K562 (cell line): ENCODE results near the gene NXNL2. TPM values are rescaled to one million over a fixed set of nuclear protein-coding genes. Genes with fewer than 3 reads are reported as not detected.

Experiments
- ATAC-seq: fragments of 200-7000 bp; cut with Tn5 transposase; 3 replicates; pipeline ENCODE4 v1.9.1; 2020; ENCODE audit warnings: moderate library complexity
- BruUV-seq: library from RNA; stranded (reverse); fragments of 400-500 nt; replicated peaks from 2 replicates; lab custom pipeline; 2021; lab: Mats Ljungman, UMichigan
- CTCF ChIA-PET: fragments of 300-600 bp; formaldehyde crosslinking; extraction: SDS; loops from one replicate; lab custom pipeline; 2021; ENCODE audit warnings: low intra/inter-chr PET ratio; lab: Yijun Ruan, JAX
- POLR2A ChIA-PET: fragments of 300-600, 350-650 bp; sonication (Branson Sonifier 250); formaldehyde crosslinking; extraction: SDS; loops from one replicate; lab custom pipeline; 2021; ENCODE audit warnings: antibody characterized with exemption, inconsistent platforms; lab: Yijun Ruan, JAX
- DNase-seq, 4 experiments: peaks; one replicate each; pipeline versions ENCODE4 v3.0.0 to v3.0.0-alpha.2; 2011 to 2018; ENCODE audit warnings: low spot score in 3 of 4, mixed read lengths in 3 of 4; ENCODE audit errors: extremely low read depth in 1 of 4
- FAIRE-seq: peaks from 2 replicates; lab custom pipeline; 2011; peaks lifted over from hg19 to GRCh38; lab: Jason Lieb, UNC
- H2AFZ ChIP-seq: 2 replicates; pipeline ENCODE4 v1.6.0; 2011; ENCODE audit warnings: low read depth, low read length, control low read depth, inconsistent platforms
- H3K27ac ChIP-seq: fragments of 200-600 bp; 3 replicates; pipeline ENCODE4 v1.8.0; 2011; ENCODE audit warnings: low read depth, mild to moderate bottlenecking, control low read depth, inconsistent platforms, low read length, moderate library complexity, mixed read lengths; ENCODE audit errors: extremely low read depth
- H3K27me3 ChIP-seq, 2 experiments: fragments of 300-600 bp in 1 of 2; 2 replicates in 1 of 2; 3 replicates in 1 of 2; pipeline versions ENCODE4 v1.6.0 to v1.8.0; 2011; ENCODE audit warnings: inconsistent platforms in 2 of 2, low read length in 2 of 2, mild to moderate bottlenecking in 1 of 2, mixed read lengths in 1 of 2, moderate library complexity in 1 of 2; ENCODE audit not compliant: control insufficient read depth in 2 of 2, insufficient read depth in 2 of 2
- H3K36me3 ChIP-seq: fragments of 300-600 bp; 3 replicates; pipeline ENCODE4 v1.8.0; 2011; ENCODE audit warnings: mild to moderate bottlenecking, low read length, inconsistent platforms; ENCODE audit not compliant: control insufficient read depth, insufficient read depth
- H3K4me1 ChIP-seq, 2 experiments: fragments of 200-600 bp in 1 of 2; replicated peaks in 1 of 2; 2 replicates in 1 of 2; 3 replicates in 1 of 2; pipeline versions ENCODE4 v1.5.1 to v1.8.0; 2011; ENCODE audit warnings: inconsistent platforms in 2 of 2, low read length in 2 of 2, mild to moderate bottlenecking in 1 of 2, mixed read lengths in 1 of 2, moderate library complexity in 1 of 2; ENCODE audit not compliant: control insufficient read depth in 2 of 2, insufficient read depth in 2 of 2
- H3K4me2 ChIP-seq: 2 replicates; pipeline ENCODE4 v1.6.1; 2011; ENCODE audit warnings: low read length, control low read depth, inconsistent platforms, mixed read lengths; ENCODE audit not compliant: insufficient read depth
- H3K4me3 ChIP-seq: fragments of 200-600 bp; sonication (generic), shearing (Covaris generic); 2 replicates; pipeline ENCODE4 v1.5.1; 2016; ENCODE audit warnings: control low read depth, inconsistent platforms
- H3K79me2 ChIP-seq: fragments of 200-600 bp; 3 replicates; pipeline ENCODE4 v1.8.0; 2011; ENCODE audit warnings: low read length, inconsistent platforms; ENCODE audit not compliant: control insufficient read depth, insufficient read depth
- H3K9ac ChIP-seq, 2 experiments: 2 replicates each; pipeline versions ENCODE4 v1.6.0 to v1.6.1; 2011; ENCODE audit warnings: low read depth in 2 of 2, low read length in 2 of 2, control low read depth in 1 of 2, inconsistent platforms in 1 of 2, mild to moderate bottlenecking in 1 of 2, mixed read lengths in 1 of 2; ENCODE audit not compliant: insufficient read depth in 1 of 2
- H3K9me1 ChIP-seq: one replicate; pipeline ENCODE4 v1.6.0; 2011; ENCODE audit warnings: inconsistent platforms, mild to moderate bottlenecking, low read length, moderate library complexity; ENCODE audit not compliant: control insufficient read depth, insufficient read depth
- H3K9me3 ChIP-seq: replicated peaks from 2 replicates; pipeline ENCODE4 v1.5.1; 2011; ENCODE audit warnings: low read depth, low read length, inconsistent platforms; ENCODE audit not compliant: control insufficient read depth, insufficient read depth
- H4K20me1 ChIP-seq: replicated peaks from 2 replicates; pipeline ENCODE4 v1.6.1; 2011; ENCODE audit warnings: low read length, inconsistent platforms, mixed read lengths; ENCODE audit not compliant: control insufficient read depth, insufficient read depth
- CXXC5 ChIP-seq: fragments of 250-450 bp; sonication (Bioruptor Pico); IDR thresholded peaks from 2 replicates; pipeline ENCODE4 v1.8.0; 2022; ENCODE audit warnings: inconsistent platforms, mild to moderate bottlenecking, moderate library complexity
- DMBX1 ChIP-seq: fragments of 250-450 bp; sonication (Bioruptor Pico); IDR thresholded peaks from 2 replicates; pipeline ENCODE4 v1.8.0; 2022; ENCODE audit warnings: inconsistent platforms, mild to moderate bottlenecking, moderate library complexity, borderline replicate concordance
- HCFC1 ChIP-seq: IDR thresholded peaks from 2 replicates; pipeline ENCODE4 v1.6.1; 2012; ENCODE audit warnings: low read depth, low read length, improper control_type of control experiment
- SREBF2 ChIP-seq: sonication (generic); formaldehyde crosslinking; IDR thresholded peaks from 2 replicates; pipeline ENCODE4 v1.4.0; 2020; ENCODE audit warnings: mild to moderate bottlenecking, missing genetic modification reagents
- STAT5A ChIP-seq: IDR thresholded peaks from 2 replicates; pipeline ENCODE4 v1.6.1; 2012; ENCODE audit warnings: low read length, inconsistent platforms, borderline replicate concordance
- TBL1XR1 ChIP-seq, 2 experiments: IDR thresholded peaks; 2 replicates each; pipeline ENCODE4 v1.6.1; 2012; ENCODE audit warnings: improper control_type of control experiment in 2 of 2, low read length in 2 of 2, mild to moderate bottlenecking in 1 of 2
- YBX1 ChIP-seq: fragments of 450-650 bp; IDR thresholded peaks from 2 replicates; pipeline ENCODE4 v1.7.1; 2016; ENCODE audit warnings: mild to moderate bottlenecking
- ZNF184 ChIP-seq: sonication (generic); formaldehyde crosslinking; IDR thresholded peaks from 2 replicates; pipeline ENCODE4 v1.5.0; 2020; ENCODE audit warnings: missing genetic modification reagents
- WGBS: fragments of 100-300 bp; shearing (Covaris generic); methylation state at CpG from one replicate; pipeline ENCODE4 v1.1.6; 2016; ENCODE audit warnings: low coverage, mixed read lengths; ENCODE audit not compliant: insufficient coverage; ENCODE audit errors: missing lambda C conversion rate; 5-methylcytosine and 5-hydroxymethylcytosine counted together
- in situ Hi-C: fragments of 300-500 bp; cut with MboI; formaldehyde crosslinking; loops from 4 replicates; pipeline ENCODE4 v1.15.0; 2018; ENCODE audit warnings: inconsistent platforms, mixed read lengths
- intact Hi-C: fragments of 100-400 bp; cut with micrococcal nuclease; formaldehyde crosslinking; loops from 2 replicates; pipeline ENCODE4 v1.14.2; 2022
- polyA plus RNA-seq, 8 experiments: library from polyadenylated mRNA; depleted of rRNA in 4 of 8; stranded (reverse) in 5 of 8; unstranded in 3 of 8; fragments of >200 nt; fragmentation: Nextera tagmentation in 2 of 8; fragmentation: Illumina TruSeq in 1 of 8; extraction: Ambion mirVana in 2 of 8; extraction: Trizol in 1 of 8; gene quantifications; 2 replicates each; pipeline versions ENCODE4 v1.2.1 to v1.2.3, GENCODE V29; 2011 to 2014; ENCODE audit warnings: inconsistent platforms in 1 of 8, missing spikeins in 1 of 8
- total RNA-seq, 7 experiments: library from RNA; depleted of rRNA in 6 of 7; stranded (reverse); fragments of >200 nt in 6 of 7; fragmentation: Illumina TruSeq in 2 of 7; extraction: Trizol in 2 of 7; gene quantifications; 2 replicates each; pipeline versions ENCODE4 v1.2.1 to v1.2.3, GENCODE V29; 2011 to 2021; ENCODE audit warnings: low replicate concordance in 1 of 7
- TF ChIP-seq, protein P1 (sequence below): sonication (generic); formaldehyde crosslinking; IDR thresholded peaks from 2 replicates; pipeline ENCODE4 v1.8.0; 2023; ENCODE audit warnings: missing genetic modification reagents, mild to moderate bottlenecking, borderline replicate concordance
- TF ChIP-seq, protein P2 (sequence below): fragments of 250-450 bp; sonication (Bioruptor Pico); IDR thresholded peaks from 2 replicates; pipeline ENCODE4 v1.8.0; 2021; ENCODE audit warnings: moderate library complexity, mild to moderate bottlenecking, inconsistent platforms

NXNL2 gene
- total and polyA plus RNA-seq, 9 of the 15 experiments (the other 6 are each of a cell fraction or from before 2014, with no cell fraction given): 0.15 to 0.19 TPM; not detected in 7

DNA sequence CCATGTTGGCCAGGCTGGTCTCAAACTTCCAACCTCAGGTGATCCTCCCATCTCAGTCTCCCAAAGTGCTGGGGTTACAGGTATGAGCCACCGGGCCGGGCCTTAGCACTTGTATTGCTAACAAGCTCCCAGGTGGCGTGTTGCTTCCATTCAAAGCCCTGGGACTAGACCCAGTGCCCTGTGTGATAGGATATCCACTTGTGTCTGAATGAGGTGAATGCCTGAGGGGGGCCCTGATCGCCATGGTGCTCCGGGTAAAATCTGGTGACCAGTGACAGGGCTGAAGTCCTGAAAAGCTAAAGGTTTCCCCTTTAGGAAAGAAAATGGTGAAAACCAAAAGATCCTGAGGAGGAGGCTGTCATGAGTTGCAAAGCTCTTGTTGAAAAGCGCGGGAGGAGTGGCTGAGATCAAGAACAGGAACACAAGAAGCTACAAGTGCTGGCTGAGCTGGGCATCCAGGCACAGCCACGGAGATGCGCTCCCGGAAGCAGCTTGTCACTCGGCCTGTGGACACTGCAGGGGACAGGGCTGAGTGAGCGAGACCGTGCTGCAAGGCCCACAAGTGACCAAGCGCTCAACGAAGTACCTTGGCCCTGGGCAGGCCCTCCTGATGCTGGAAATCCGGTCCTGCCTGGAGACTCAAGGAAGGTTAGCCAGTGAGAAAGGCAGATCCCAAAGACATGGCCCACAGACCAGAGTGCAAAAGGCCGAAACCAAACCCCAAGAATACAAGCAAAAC lies 39.8 kb upstream of the NXNL2 start:
- intact Hi-C loops: no loop called here
- Histone ChIP-seq H3K4me1 (no peaks in the 10 kb centered on the region), H3K4me2 (no peak overlapping the region), H3K9me3 (no peaks in the 10 kb centered on the region), H4K20me1 (no peaks in the 10 kb centered on the region), H3K9me1 (no peaks in the 10 kb centered on the region), H3K36me3 (no peaks in the 10 kb centered on the region), H3K4me3 (no peak overlapping the region), H3K9ac (no peak overlapping the region), H3K27ac (no peak overlapping the region), H2AFZ (no peak overlapping the region), H3K27me3 (peaks cover 0 to 18% of the 10 kb centered on the region in 2 experiments; a peak in 3 of 5 replicates), H3K79me2 (no peaks in the 10 kb centered on the region)
- no TSS peak for BruUV-seq
- DNase-seq: no peak
- in situ Hi-C loops: no loop called here
- ATAC-seq: no peak
- POLR2A ChIA-PET: no interaction called here
- 15% methylated on average over 14 of the region's 17 CpGs for WGBS
- no peak for FAIRE-seq
- CTCF ChIA-PET: no interaction called here
- TF ChIP-seq HCFC1: no peak
- no peak for TF ChIP-seq CXXC5 (CRISPR knock-in tag)
- TF ChIP-seq DMBX1: no peak
- no peak for TF ChIP-seq ZNF184
- no peak for TF ChIP-seq SREBF2 (CRISPR knock-in tag)
- no peak for TF ChIP-seq STAT5A
- no peak for TF ChIP-seq TBL1XR1 (IDR thresholded peaks at IDR 0.05; ENCODE audit: low read length in 2 of 2)
- no peak for TF ChIP-seq YBX1
- TF ChIP-seq, protein P1, sequence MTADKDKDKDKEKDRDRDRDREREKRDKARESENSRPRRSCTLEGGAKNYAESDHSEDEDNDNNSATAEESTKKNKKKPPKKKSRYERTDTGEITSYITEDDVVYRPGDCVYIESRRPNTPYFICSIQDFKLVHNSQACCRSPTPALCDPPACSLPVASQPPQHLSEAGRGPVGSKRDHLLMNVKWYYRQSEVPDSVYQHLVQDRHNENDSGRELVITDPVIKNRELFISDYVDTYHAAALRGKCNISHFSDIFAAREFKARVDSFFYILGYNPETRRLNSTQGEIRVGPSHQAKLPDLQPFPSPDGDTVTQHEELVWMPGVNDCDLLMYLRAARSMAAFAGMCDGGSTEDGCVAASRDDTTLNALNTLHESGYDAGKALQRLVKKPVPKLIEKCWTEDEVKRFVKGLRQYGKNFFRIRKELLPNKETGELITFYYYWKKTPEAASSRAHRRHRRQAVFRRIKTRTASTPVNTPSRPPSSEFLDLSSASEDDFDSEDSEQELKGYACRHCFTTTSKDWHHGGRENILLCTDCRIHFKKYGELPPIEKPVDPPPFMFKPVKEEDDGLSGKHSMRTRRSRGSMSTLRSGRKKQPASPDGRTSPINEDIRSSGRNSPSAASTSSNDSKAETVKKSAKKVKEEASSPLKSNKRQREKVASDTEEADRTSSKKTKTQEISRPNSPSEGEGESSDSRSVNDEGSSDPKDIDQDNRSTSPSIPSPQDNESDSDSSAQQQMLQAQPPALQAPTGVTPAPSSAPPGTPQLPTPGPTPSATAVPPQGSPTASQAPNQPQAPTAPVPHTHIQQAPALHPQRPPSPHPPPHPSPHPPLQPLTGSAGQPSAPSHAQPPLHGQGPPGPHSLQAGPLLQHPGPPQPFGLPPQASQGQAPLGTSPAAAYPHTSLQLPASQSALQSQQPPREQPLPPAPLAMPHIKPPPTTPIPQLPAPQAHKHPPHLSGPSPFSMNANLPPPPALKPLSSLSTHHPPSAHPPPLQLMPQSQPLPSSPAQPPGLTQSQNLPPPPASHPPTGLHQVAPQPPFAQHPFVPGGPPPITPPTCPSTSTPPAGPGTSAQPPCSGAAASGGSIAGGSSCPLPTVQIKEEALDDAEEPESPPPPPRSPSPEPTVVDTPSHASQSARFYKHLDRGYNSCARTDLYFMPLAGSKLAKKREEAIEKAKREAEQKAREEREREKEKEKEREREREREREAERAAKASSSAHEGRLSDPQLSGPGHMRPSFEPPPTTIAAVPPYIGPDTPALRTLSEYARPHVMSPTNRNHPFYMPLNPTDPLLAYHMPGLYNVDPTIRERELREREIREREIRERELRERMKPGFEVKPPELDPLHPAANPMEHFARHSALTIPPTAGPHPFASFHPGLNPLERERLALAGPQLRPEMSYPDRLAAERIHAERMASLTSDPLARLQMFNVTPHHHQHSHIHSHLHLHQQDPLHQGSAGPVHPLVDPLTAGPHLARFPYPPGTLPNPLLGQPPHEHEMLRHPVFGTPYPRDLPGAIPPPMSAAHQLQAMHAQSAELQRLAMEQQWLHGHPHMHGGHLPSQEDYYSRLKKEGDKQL (CRISPR knock-in tag): no peak
- TF ChIP-seq, protein P2, sequence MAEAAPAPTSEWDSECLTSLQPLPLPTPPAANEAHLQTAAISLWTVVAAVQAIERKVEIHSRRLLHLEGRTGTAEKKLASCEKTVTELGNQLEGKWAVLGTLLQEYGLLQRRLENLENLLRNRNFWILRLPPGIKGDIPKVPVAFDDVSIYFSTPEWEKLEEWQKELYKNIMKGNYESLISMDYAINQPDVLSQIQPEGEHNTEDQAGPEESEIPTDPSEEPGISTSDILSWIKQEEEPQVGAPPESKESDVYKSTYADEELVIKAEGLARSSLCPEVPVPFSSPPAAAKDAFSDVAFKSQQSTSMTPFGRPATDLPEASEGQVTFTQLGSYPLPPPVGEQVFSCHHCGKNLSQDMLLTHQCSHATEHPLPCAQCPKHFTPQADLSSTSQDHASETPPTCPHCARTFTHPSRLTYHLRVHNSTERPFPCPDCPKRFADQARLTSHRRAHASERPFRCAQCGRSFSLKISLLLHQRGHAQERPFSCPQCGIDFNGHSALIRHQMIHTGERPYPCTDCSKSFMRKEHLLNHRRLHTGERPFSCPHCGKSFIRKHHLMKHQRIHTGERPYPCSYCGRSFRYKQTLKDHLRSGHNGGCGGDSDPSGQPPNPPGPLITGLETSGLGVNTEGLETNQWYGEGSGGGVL (CRISPR knock-in tag): no peak
